NCI-H510A (cell line): ENCODE data around the gene U2AF1L4.

Source experiments
- DNase-seq: peaks from one replicate; lab custom pipeline; 2025; lab: John Stamatoyannopoulos, UW

Gene U2AF1L4

DNA sequence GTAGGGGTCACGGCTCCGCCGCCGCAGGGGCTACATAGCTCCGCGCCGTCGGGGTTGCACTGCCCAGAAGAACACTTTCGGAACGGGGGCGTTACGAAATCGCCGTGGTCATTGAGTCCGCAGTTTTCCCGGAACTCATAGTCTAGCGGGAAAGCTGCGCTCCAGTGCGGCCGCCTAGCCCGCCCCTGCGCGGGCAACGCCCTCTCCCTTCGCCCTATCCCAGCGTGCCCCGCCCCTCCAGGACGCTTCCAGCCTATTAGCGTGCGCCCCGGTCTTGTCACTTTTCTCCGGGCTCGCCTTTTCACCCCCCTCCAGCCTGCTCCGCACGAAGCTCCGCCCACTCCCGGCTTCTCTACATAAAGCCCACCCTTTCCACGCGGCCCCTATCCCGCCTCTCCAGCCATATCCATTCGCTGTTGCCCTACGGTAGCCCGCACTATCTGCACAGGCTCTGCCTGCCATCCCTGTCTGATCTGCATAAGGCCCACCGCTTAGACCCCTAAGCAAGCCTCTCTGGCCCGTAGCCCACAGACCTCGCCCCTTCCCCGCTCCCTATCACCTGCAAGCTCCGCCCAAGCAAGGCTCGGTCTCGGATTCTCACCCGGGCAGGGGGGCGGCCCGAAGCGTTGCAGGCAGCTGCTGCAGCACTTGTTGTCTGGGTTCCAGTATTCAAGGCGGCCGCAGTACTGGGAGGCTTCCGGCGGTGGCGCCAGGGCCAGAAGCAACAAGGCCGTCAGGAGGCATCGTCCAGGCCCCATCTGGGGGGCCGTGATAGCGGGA is 4.6 kb downstream of the U2AF1L4 start:
- DNase-seq = peak; percentile 98

DNA sequence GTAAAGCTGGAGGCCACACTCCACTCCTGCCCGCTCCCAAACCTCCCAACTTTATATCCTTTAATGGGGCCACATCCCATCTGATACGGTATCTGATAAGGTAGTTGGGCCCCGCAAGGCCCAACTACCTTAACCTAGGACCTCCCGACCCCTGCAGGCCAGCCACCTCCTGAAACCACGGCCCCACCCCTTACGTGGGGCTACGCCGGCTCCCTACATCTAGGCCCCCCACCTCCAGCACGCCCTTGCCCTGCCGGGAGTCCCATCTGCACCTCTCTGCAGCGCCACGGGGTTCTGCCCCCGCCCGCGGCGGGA is 5.2 kb downstream of the U2AF1L4 start:
- no peak for DNase-seq

DNA sequence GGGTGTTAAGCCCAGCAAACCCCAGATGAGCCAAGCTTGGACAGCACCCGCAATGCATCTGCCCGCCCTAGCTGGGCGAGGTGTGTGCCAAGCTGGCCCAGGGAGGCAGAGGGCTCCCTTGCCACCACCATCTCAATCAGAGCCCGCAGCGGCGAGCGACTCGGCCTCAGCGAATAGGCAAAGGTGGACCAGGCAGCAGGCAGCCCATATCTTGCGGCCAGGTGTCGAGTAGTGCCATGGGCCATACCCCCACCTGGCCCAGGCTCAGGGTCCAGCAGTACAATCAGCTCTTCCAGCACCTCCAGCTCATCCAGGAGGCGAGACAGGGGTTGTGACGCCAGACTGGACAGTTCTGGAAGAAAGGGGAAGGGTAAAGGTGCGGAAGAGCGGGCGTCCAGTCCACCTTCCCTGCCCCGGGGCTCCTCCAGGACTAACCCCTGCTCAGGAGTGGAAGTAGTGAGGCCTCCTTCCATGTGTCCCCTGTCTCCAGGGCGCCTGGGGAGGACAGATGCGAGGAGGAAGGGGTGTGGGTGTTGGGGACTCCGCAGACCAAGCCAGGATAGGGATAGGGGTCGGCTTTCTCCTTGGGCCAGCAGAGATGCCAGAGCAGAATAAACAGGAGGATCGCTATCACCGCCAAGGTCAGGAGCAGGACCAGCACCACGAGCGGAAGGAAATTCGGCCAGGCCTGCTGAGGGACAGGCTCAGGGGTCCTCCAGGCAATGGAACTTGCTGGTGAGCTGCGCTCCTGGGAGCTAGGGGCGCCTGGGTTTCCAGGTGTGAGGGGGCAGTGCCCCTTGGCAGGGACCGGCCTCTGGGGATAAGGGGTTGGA is 5.7 kb downstream of the U2AF1L4 start:
- DNase-seq = no peak

DNA sequence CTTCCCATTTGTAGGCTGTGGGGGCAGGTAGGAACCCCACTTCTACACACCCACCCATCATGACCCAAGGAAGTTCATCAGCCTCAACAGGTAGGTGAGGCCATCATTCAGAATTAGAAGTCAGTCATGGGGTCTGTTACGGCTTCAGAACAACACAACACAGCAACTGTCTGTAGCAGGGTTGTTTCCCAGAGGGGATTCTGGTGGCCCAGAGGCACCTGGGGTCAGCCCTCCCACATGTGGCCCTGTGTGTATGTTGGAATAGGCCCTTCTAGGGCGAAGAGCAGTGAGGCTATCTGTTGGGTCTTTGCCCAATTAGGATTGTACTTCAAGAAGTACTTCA is 6.4 kb downstream of the U2AF1L4 start:
- DNase-seq = no peak

DNA sequence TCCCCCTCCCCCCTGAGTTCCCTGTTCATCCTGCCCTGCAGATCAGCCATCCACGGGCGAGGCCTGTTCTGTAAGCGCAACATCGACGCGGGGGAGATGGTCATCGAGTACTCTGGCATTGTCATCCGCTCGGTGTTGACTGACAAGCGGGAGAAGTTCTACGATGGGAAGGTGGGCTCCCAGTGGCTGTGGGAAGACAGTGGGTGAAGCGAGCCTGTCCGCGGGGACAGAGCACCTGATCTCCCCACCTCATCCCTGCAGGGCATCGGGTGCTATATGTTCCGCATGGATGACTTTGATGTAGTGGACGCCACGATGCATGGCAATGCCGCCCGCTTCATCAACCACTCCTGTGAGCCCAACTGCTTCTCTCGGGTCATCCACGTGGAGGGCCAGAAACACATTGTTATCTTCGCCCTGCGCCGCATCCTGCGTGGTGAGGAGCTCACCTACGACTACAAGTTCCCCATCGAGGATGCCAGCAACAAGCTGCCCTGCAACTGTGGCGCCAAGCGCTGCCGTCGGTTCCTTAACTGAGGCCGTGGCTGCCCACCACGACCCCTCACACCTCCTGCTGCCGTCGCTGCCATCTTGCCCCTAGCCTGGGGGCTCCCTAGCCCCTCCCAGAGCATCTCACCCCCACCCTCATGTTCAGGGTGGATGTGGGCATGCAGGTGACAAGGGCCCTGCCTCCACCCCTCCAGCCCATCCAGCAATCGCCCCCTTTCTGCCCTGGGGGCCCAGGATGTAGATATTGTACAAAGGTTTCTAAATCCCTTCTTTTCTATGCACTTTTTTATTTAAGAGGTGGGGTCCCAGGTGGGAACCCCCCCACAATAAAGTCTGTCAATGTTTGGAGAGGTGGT is 7.0 kb downstream of the U2AF1L4 start:
- DNase-seq = no peak

DNA sequence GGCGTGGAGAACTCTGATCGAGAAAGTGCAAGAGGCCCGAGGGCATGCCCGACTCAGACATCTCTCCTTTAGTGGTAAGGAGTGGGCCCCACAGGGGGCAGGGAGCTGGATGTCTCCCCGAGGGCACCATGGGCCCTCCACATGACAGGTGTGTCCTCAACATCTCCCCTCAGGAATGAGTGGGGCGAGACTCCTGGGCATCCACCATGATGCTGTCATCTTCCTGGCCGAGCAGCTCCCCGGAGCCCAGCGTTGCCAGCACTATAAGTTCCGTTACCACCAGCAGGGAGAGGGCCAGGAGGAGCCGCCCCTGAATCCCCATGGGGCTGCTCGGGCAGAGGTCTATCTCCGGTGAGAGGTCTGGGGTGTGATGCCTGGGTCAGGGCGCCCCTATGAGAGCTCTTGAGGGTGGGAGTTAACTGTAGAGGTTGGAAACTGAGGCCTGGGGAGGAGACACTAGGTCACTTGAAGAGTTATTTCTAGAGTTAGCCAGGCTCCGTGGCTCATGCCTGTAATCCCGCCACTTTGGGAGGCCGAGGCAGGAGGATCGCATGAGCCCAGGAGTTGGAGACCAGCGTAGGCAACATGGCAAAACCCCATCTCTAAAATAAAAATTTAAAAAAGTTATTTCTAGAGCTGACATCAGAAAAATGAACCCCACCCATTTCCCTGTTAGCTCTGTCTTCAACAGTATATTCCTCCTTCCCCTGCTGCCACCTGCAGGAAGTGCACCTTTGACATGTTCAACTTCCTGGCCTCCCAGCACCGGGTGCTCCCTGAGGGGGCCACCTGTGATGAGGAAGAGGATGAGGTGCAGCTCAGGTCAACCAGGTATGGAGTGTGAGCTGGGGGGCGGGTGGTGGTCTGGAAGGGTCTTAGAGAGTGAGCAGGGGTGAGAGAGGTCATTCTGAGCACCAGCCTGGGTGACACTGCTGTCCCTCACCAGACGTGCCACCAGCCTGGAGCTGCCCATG is 8.0 kb downstream of the U2AF1L4 start:
- no peak for DNase-seq

DNA sequence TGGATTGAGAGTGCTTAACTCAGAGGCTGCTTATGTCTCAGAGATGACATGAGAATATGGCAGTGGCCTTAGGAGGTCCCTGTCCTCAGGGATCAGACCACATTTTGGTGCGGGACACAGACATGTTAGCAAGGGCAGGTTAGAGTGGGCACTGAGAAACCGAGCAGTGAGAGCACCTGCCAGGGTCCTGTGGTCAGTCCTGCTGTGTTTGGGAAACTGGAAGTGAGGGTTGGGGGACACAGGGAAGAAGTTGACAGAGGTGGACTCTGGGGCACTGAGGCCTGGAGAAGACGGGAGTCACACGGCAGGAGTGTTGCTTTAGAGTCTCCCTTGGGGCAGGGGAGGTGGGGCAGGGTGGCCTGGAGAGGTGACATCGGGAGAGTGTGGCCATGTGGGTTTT is 10.3 kb downstream of the U2AF1L4 start:
- DNase-seq = no peak

DNA sequence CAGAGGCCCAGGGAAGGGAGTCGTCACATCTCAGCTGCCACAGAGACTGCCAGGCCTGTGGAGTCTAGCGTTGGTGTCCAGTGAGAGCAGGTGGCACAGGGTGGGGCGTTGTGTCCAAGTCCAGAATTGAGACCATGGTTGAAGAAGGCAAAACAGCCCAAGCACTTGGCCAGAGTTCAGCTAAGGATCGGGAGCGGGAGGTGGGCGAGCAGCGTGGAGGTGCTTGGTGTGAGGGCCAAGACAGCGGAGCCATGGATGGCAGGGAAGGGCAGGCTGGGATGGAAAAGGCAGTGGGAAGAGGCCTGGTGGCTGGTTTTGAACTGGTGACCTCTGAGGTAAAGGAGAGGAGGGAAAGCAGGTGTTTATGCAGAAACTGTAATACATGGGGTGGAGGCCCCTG is 10.9 kb downstream of the U2AF1L4 start:
- no peak for DNase-seq

DNA sequence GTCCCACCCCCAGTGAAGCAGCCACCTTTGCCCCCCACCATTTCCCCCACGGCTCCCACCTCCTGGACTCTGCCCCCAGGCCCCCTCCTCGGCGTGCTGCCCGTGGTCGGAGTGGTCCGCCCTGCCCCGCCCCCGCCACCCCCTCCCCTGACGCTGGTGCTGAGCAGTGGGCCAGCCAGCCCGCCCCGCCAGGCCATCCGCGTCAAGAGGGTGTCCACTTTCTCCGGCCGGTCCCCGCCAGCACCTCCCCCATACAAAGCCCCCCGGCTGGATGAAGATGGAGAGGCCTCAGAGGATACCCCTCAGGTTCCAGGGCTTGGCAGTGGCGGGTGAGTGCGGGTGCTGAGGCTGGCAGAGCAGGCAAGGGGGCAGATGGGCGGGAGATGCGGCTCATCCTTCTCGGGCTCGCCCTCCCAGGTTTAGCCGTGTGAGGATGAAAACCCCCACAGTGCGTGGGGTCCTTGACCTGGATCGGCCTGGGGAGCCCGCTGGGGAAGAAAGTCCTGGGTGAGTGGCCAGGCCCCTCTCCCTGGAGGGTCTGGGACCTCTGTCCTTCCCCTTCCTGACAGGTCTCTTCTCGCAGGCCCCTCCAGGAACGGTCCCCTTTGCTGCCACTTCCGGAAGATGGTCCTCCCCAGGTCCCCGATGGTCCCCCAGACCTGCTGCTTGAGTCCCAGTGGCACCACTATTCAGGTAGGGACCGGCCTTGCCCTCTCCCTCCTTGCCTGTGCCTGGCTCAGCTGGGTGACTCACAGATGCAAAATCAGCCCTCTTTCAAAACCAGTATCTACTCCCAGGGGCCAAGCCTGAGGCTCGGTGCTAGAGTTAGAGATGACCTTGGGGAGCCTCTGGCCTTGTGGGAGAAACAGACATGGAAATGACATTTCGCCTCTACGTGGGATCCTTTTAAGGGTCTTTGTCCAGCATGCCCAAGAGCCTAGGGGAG is 11.8 kb downstream of the U2AF1L4 start:
- DNase-seq = no peak

DNA sequence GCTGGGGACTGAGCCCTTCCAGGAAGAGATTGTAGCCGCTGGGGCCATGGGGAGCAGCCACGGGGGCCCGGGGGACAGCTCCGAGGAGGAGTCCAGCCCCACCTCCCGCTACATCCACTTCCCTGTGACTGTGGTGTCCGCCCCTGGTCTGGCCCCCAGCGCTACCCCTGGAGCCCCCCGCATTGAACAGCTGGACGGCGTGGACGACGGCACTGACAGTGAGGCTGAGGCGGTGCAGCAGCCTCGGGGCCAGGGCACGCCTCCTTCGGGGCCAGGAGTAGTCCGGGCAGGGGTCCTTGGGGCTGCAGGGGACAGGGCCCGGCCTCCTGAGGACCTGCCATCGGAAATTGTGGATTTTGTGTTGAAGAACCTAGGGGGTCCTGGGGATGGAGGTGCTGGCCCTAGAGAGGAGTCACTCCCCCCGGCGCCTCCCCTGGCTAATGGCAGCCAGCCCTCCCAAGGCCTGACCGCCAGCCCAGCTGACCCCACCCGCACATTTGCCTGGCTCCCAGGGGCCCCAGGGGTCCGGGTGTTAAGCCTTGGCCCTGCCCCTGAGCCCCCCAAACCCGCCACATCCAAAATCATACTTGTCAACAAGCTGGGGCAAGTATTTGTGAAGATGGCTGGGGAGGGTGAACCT is 12.6 kb downstream of the U2AF1L4 start:
- no peak for DNase-seq

DNA sequence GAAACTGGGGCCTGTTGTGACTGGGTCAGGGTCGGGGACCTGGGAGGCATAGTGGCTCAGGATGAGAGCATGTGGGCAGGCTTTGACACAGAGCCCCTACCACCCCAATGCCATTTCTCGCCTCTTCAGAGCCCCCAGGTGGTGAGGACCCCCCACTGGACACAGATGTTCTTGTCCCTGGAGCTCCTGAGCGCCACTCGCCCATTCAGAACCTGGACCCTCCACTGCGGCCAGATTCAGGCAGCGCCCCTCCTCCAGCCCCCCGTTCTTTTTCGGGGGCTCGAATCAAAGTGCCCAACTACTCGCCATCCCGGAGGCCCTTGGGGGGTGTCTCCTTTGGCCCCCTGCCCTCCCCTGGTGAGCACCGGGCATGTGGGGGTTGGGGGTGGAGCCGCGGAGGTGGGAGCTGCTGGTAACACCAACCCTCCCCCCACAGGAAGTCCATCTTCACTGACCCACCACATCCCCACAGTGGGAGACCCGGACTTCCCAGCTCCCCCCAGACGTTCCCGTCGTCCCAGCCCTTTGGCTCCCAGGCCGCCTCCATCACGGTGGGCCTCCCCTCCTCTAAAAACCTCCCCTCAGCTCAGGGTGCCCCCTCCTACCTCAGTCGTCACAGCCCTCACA is 13.3 kb downstream of the U2AF1L4 start:
- DNase-seq = no peak

DNA sequence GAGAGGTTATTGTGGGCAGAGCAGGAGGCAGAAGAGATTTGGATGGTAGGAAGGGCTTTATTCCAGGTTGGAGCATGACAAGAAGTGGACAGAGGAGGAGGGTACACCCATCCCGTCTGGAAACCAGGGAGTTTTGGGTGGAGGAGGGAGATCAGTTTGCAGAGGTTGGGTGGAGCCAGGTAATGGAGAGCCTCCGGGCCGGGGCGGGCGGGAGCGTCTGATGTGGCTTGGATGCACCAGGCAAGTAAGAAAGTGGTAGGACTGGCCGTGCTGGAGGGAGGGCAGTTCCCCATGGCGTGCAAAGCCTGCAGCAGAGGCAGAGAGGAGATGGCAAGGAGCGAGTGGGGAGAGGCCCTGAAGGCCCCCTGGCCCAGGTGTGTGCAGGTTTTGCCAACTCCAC is 13.9 kb downstream of the U2AF1L4 start:
- no peak for DNase-seq

DNA sequence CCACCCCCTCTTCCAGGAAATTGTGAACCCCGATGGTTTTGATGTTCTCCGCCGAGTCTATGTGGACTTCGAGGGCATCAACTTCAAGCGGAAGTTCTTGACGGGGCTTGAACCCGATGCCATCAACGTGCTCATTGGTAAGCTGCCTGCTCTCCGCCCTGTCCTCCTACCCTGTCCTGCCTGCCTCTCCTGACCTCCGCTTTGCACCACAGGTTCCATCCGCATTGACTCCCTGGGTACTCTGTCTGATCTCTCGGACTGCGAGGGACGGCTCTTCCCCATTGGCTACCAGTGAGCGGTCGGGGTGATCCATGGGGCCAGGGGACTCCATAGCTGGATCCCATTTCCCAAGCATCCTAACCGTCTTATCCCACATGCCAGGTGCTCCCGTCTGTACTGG is 14.9 kb downstream of the U2AF1L4 start:
- no peak for DNase-seq

DNA sequence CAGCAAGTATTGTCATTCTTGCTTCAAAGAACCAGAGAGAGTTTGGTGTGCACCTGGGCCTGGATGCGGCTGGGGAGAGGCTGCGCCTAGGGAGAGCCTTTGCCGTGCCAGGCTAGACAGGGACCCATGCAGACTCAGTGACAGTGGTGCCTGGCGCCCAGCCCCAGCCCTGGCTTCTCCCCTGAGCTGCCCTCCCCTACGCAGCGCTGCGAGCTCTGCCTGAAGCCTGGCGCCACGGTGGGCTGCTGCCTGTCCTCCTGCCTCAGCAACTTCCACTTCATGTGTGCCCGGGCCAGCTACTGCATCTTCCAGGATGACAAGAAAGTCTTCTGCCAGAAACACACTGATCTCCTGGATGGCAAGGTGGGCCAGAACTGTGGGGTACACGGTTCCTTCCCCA is 15.5 kb downstream of the U2AF1L4 start:
- DNase-seq = no peak

DNA sequence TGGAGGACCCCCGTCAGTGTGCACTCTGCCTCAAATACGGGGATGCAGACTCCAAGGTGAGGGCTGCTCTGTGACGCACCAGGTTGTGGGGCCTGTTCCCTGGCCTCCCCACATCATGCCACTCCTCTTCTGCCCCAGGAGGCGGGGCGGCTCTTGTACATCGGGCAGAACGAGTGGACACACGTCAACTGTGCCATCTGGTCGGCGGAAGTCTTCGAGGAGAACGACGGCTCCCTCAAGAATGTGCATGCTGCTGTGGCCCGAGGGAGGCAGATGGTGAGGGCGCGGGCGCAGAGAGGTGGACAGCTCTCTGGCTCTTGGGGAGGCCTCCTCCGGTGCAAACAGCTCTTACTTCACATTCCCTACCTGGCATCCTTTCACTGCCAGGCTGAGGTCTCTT is 16.2 kb downstream of the U2AF1L4 start:
- no peak for DNase-seq

DNA sequence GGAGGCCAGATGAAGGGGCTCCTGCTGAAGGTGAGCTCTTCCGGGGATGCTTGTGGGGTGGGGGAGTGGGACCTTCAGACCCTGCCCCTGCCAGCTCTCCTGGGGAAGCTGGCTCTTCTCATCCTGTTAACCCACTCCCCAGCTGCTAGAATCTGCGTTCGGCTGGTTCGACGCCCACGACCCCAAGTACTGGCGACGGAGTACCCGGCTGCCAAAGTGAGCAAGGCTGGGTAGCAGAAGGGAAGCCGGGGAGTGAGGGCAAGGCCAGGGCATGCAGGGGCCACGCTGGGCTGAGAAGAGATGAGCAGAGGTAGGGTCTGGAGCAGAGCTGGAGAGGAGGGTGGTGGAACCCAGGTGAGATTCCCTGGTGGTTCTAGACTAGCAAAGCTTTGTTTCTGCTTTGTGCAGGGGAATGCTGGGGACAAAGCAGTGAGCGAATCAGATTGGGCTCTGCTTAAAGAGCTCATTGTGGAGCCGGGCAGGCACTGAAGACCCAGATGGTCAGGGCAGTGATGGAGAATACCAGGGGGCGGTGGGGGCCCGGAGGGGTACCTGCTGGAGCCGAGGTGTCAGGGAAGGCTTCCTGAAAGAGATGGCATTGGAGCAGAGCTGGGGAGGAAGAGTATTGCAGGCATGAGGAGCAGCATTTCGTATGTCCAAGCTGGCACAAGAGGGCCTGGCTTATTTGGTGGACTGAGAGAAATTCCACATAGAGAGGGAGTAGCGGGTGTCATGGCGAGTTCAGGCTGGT is 17.1 kb downstream of the U2AF1L4 start:
- no peak for DNase-seq

DNA sequence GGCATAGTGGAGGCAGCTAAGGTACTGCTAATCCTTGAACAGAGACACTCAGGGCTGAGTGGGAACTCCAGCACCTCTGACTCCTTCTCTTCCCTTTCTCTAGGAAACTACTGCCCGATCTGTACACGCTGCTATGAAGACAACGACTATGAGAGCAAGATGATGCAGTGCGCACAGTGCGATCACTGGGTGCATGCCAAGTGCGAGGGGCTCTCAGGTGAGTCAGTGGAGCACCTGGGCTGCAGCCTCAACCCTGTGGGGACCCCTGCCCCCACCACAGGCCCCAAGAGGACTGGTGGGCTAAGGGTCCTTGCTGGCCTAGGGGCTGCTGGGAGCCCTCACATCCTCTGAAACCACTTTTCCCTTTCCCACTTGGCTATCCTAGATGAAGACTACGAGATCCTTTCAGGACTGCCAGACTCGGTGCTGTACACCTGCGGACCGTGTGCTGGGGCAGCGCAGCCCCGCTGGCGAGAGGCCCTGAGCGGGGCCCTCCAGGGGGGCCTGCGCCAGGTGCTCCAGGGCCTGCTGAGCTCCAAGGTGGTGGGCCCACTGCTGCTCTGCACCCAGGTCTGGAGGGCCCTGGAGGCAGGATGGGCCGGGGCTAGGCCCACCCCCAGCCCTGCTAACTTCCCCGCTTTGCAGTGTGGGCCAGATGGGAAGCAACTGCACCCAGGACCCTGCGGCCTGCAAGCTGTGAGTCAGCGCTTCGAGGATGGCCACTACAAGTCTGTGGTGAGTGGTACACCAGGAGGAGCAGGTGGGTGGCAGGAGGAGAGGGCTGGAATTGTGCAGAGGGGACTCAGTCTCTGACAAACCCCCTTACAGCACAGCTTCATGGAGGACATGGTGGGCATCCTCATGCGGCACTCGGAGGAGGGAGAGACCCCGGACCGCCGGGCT is 17.9 kb downstream of the U2AF1L4 start:
- no peak for DNase-seq
